ENCODE data around the gene LGALS7.

The LGALS7 gene

DNA sequence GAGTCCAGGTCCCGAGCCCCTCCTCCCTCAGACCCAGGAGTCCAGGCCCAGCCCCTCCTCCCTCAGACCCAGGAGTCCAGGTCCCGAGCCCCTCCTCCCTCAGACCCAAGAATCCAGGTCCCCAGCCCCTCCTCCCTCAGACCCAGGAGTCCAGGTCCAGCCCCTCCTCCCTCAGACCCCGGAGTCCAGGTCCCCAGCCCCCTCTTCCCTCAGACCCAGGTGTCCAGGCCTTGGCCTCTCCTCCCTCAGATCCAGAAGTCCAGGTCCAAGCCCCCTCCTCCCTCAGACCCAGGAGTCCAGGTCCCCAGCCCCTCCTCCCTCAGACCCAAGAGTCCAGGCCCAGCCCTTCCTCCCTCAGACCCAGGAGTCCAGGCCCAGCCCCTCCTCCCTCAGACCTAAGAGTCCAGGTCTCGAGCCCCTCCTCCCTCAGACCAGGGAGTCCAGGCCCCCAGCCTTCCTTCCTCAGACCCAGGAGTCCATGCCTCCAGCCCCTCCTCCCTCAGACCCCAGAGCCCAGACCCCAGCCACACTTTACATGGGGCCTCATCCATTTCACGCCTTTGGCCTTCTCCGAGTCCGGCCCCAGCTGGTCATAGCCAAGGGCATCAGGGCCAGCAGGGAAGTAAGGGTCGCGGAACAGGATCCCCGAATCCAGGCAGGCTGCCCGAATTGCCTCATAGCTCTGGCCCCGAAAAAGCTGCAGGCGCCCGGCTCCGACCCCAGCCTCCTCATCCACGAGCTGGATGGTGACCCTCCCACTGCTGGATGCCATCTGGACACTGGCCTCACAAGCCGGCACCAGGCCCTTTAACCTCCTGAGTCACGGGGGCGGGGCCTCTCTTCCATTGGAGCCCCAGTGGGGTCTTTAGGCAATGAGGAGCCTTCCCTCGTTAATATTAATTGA is 29.7 kb downstream of the LGALS7 start:
- DNase-seq, result no peak
- in situ Hi-C loops (cut with MboI; ENCODE audit: low pct_unique_long_range_greater_than_20kb, low sequenced_read_pairs), result no loop called here

DNA sequence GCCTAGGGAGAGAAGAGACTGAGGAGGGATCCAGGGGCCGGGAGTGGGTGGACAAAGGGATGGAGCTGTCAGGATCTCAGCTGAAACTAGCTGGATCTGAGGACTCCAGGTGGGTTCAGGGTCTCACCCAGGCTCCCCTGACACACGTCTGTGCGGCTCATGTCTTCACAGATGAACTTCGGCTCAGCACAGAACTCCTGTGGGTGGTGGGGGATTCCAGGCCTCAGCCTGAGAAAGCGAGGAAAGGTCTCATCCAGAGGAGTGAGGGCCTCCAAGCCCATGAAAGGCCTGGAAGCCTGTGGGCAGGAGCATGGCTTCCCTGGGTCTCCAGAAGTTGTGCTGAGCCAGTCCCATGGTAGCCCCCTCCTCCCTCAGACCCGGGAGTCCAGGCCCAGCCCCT is 30.4 kb downstream of the LGALS7 start:
- DNase-seq, result no peak
- in situ Hi-C loops (cut with MboI; ENCODE audit: low pct_unique_long_range_greater_than_20kb, low sequenced_read_pairs), result no loop called here

DNA sequence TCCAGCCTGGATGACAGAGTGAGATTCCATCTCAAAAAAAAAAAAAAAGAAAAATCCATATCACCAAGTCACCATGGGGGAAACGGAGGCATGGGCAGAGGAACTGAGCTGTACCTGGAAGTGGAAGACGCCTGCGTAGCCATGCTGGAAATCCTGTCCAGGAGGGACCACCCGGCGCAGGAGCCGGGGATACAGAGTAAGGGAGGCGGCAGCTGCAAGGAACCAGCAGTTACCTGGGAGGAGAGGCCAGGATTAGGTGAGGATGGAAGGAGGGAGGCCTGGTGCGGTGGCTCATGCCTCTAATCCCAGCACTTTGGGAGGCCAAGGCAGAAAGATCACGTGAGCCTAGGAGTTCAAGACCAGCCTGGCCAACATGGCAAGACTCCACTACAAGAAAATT is 31.0 kb downstream of the LGALS7 start:
- in situ Hi-C loops (cut with MboI; ENCODE audit: low pct_unique_long_range_greater_than_20kb, low sequenced_read_pairs), result no loop called here

DNA sequence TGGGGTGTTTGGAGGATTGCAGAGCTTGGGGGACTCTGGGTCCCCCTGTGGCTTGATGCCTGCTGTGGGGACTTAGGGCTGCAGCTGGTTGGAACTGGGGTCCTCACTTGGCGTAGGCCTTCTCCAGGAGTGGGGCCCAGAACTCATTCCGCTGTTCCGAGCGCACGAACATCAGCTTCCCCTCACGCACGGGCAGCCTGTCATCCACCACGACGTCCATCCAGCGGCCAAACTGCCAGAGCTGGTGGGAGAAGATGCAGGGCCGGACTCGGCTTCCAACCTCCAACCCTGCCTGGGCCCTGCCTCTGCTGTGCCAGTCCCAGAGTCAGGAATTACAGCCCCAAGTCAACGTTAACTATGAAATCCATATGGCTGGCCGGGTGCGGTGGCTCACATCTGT is 31.6 kb downstream of the LGALS7 start:
- DNase-seq, result no peak

More for the DNA sequence above, 31.0 kb downstream of the LGALS7 start:
- DNase-seq, result no peak

DNA sequence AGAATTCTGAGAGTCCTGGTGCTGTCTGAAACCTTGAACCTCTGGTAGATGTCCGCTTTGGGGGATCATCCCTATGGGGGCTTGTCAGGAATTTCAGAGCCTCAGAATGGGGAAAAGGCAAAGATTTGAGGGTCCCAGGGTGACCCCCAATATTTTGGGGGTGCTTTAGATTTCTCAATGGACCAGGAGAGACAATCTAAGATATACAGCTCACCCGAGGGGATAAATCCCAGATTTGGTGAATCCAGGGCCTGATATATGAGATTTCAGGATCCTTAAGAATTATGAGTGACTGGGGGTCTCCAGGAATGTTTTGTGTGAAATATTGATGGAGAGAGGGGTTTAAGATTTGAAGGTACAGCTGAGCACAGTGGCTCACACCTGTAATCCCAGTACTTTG is 32.4 kb downstream of the LGALS7 start:
- in situ Hi-C loops (cut with MboI; ENCODE audit: low pct_unique_long_range_greater_than_20kb, low sequenced_read_pairs), result no loop called here
- DNase-seq, result no peak

More for the DNA sequence above, 31.6 kb downstream of the LGALS7 start:
- in situ Hi-C loops (cut with MboI; ENCODE audit: low pct_unique_long_range_greater_than_20kb, low sequenced_read_pairs), result no loop called here

DNA sequence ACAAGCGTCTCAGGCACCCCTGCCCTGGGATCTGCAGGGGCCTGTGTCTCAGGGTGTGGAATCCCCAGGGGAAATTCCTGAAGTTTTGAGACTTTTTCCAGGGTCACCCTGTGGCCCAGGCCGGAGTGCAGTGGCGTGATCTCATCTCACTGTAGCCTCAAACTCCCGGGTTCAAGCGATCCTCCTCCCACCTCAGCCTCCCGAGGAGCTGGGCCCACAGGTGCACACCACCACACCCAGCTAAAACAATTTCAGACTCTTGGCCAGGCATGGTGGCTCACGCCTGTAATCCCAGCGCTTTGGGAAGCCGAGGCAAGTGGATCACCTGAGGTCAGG is 33.1 kb downstream of the LGALS7 start:
- no peak for DNase-seq
- in situ Hi-C loops (cut with MboI; ENCODE audit: low pct_unique_long_range_greater_than_20kb, low sequenced_read_pairs), result no loop called here

DNA sequence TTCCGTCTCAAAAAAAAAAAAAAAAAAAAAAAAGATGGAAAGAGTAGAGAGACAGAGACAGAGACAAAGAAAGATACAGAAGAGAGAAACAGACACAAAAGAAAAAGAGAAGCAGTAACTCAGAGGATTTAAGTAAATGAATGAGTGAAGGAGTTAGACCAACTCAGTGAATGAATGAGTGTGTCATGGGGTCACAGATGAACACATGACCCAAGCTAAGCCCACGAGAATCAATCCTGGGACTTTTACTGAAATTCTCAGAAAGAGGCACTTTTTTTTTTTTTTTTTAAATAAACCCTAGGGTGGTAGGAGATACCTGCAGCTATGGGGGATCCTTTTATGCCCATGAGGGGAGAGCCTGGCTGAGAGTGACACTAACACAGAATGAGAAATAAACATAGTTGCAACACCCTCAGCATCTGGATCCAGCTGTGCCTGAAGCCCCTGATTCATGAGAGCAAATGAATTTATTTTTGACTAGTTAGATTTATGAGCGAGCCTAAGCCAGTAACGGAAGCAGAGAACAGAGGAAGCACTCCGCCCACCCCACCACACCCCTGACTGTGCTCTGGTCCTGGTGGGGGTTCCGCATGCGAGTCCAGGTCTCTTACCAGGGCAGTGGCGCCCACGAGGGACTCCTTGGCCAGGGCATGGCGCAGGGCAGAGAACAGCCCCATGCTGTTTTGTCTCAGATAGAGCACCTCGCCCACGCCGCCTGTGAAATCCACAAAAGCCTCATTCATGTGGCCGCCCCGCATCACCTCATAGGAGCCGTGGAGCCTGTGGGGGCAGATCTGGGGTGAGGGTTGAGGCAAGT is 33.7 kb downstream of the LGALS7 start:
- DNase-seq, result peak; percentile 63
- in situ Hi-C loops (cut with MboI; ENCODE audit: low pct_unique_long_range_greater_than_20kb, low sequenced_read_pairs), result no loop called here

DNA sequence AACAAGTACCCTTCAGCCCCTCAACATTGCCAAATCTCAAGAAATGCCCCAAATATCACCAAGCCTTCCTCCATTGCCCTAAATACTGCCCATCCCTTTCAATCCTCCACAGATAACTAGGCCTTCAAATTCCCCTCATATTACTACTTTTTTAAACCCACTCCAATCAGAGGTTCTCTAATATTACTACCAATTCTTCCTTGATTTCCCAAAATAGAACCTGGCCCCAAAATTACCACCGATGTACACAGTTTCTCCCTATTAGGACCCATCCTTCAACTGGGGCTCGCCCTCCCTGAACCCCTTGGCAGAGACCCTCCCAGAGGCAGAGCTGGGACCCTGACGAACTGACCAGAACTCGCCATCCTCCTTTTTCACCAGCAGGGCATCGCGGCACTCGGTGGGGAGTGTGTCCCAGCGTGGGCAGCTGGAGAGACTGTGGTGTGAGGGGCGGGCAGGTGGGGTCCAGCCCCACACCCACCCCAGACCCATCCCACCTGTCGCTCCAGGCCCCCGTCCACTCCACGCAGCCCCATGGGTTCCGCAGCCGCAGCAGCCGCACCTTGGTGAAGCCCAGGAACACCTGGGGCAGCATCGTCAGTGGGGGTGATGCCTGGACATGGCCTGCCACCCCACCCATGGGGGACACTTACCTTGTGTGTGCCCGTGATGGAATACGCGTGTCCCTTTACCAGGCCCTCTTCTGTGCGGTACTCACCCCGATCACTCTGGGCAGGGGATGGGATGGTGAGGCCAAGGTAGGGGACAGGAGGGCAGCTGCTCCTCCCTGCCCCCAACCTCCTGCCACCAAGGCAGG is 35.2 kb downstream of the LGALS7 start:
- in situ Hi-C loops (cut with MboI; ENCODE audit: low pct_unique_long_range_greater_than_20kb, low sequenced_read_pairs), result no loop called here
- no peak for DNase-seq

DNA sequence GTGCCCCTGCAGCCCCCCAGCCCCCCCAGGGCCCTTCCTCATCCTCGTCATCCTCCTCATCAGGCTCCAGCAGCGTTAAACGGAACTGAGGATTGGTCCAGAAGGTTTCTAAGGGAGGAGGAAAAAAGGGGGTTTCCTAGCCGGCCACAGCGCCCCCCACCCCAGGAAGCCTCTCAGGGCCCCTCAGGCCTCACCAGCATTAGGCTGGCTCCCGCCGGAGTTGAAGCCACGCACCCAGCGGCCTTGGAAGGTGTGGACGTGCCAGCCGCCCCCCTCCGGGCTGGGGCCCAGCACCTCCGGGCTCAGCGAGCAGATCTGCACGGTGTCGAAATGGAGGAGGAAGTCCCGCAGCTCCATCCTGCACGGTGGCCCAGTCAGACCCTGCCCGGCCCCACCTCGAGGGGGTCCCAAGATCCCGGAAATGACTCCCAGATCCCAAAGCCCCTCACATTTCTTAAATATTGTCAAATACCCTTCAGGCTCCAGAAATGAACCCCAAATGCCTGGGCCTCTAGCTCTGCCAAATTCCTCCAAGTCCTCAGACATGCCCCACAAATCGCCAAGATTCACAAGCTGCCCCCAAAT is 35.9 kb downstream of the LGALS7 start:
- in situ Hi-C loops (cut with MboI; ENCODE audit: low pct_unique_long_range_greater_than_20kb, low sequenced_read_pairs), result no loop called here
- no peak for DNase-seq

DNA sequence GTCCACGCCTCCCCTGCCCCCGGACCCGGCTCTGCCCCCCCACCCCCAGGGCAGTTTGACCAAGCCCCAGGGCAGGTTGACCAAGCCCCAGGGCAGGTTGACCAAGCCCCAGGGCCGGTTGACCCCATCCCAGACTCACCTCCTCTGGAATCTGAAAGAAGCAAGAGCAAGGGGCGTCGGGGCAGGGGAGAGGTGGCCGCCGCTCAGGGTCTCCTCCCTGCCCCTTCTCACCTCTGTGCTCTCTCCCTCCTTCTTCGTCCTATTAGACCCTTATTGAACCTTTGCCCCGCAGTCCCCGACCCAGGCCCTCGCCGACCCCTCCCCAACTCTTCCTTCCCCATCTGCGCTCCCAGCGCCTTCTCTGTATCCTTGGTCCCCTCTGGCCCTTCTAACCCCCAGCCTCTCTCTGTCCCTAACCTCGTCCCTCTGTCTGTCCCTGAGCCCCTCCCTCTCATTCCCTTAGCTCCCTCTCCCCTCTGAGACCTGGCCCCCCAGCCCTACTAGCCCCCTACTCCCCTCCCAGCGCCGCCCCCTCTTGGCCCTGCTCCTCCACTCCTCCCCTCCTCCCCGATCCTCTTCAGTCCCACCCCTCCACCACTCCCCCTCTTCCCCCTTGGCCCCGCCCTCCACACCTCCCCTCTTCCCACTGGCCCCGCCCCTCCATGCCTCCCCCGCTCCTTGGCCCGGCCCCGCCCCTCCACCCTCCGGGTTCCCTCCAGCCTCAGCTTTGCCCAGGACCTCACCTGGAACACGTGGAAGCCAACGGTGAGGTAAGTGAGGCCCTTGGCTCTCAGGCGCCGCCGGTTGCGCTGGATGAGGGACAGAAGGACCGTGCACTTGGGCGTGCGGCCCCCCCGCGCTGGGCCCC is 36.7 kb downstream of the LGALS7 start:
- in situ Hi-C loops (cut with MboI; ENCODE audit: low pct_unique_long_range_greater_than_20kb, low sequenced_read_pairs), result no loop called here
- no peak for DNase-seq

DNA sequence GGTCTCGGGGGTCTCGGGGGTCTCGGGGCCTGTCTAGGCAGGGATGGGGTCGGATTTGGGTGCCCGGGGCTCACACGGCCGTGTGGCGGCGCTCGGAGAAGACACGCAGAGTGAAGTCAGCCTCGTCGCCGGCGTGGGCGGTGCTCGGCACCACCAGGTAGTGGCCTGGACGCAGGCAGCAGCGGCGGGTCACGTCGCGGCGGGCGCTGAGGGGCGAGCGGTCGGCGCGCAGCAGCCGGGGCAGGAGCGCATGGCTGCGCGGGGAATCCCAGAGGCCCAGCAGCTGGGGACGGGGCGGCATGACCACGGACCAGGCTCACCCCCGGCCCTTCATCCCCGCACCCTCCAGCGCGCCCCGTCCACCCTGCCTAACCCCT is 37.3 kb downstream of the LGALS7 start:
- in situ Hi-C loops (cut with MboI; ENCODE audit: low pct_unique_long_range_greater_than_20kb, low sequenced_read_pairs), result no loop called here
- no peak for DNase-seq

DNA sequence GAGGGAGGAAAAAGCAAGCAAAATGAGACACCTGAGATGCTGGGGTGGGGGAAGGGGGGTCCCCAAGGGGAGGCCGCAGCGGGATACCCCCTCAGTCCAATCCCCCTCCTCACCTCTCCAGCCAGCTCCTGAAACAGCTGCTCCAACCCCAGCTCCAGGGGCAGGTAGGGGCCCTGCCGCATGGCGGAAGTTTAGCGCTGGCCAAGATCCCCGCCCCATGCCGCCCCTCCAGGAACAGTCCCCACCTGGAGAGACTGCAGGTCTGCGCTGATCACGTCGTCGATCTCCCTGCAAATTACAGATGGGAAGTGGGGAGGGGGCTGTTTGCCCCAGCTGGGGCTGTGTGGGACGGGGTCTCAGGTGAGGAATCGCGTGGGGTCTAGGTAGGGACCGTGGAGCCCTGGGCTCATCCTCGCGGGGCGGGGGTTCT is 38.0 kb downstream of the LGALS7 start:
- no peak for DNase-seq
- in situ Hi-C loops (cut with MboI; ENCODE audit: low pct_unique_long_range_greater_than_20kb, low sequenced_read_pairs), result no loop called here

DNA sequence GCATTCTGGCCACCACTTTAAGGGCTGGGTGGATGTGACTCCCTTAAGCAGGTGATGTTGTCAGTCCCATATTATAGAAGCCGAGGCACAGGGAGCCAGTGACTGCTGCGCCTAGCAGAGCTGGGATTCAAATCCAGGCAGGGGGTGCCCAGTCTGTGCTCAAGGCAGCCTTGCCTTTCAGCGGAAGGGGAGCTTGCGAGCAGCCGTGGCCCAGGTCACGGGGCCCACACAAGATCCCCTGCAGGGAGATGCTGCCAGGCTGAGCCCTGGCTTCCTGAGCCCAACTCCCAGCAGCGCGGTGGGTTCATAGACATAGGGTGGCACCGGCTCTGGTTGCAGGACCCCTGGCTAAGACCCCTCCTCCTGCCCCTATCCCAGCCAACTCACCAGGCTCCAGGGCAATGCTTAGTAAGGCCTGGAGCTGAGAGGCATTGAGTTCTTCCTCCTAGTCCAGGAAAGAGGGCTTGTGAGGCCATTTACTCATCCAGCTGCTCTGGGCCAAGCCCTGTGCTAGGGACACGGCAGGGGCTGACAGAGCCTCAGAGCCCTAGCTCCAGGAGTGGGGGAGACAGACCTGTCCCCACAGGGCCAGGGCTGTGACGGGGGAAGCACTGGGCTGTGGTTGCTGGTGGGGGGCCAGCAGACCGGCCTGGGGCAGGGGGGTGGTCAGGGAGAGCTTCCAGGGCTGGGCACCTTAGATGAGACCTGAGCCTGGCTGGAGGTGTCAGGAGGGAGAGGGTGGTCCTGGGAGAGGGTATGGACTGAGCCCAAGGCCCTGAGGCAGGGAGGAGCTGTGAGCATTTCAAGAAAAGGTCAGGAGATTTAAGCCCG is 38.7 kb downstream of the LGALS7 start:
- peak; percentile 61 for DNase-seq
- in situ Hi-C loops (cut with MboI; ENCODE audit: low pct_unique_long_range_greater_than_20kb, low sequenced_read_pairs), result no loop called here

DNA sequence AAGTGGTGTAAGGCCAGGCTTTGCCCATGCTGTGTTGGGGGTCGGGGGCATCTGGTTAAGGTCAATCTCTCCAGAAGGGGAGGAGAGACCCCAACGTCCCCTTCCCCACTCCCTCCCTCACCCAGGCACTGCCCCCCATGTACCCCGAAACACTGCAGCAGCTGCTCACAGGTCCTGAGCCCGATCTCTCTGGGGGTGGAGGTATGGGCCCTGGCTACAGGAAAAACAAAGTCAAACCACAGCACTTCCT is 39.2 kb downstream of the LGALS7 start:
- in situ Hi-C loops (cut with MboI; ENCODE audit: low pct_unique_long_range_greater_than_20kb, low sequenced_read_pairs), result no loop called here
- DNase-seq, result no peak

DNA sequence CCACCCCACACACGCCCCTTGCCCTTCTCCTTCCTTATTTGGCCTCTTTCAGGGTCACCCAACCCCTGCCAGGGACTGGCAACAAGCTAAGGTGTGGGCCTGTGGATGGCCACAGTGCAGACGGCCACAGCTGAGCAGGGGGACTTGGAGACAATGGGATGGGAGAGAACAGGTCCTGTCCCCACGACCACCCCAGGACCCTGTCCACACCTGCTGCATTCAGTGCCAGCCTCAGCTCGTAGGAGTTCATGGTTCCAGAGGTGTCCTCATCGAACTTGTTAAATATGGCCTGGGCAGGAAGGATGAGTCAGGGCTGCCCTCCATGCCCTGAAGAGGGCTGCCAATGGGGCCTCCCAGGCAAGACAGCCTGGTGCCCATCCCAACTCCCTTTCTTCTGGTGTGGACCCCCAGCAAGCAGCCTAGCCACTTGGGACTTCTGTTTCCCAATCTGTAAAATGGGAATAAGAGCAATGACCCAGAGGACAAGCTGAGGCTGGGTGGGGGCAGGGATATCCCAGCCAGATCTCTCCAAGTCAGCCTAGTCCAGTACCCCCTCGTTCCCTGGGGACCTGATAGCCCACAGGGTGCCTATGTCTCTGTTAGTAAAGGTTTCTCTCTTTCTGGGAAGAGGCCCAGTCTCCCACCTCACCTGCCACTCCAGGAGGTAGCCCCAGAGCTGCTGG is 39.7 kb downstream of the LGALS7 start:
- DNase-seq, result no peak
- in situ Hi-C loops (cut with MboI; ENCODE audit: low pct_unique_long_range_greater_than_20kb, low sequenced_read_pairs), result no loop called here

DNA sequence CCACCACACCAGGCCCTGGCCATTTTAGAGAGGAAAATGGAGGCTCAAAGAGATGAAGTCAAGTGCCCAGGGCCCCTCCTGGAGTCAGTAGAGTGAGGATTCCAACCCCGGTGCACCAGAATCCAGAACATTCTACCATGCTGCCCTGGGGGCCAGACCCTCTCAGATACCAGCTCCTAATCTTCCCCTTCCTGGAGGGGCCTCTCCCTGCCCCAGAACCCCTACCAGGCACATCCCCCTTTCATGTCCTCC is 40.1 kb downstream of the LGALS7 start:
- in situ Hi-C loops (cut with MboI; ENCODE audit: low pct_unique_long_range_greater_than_20kb, low sequenced_read_pairs), result no loop called here
- no peak for DNase-seq

DNA sequence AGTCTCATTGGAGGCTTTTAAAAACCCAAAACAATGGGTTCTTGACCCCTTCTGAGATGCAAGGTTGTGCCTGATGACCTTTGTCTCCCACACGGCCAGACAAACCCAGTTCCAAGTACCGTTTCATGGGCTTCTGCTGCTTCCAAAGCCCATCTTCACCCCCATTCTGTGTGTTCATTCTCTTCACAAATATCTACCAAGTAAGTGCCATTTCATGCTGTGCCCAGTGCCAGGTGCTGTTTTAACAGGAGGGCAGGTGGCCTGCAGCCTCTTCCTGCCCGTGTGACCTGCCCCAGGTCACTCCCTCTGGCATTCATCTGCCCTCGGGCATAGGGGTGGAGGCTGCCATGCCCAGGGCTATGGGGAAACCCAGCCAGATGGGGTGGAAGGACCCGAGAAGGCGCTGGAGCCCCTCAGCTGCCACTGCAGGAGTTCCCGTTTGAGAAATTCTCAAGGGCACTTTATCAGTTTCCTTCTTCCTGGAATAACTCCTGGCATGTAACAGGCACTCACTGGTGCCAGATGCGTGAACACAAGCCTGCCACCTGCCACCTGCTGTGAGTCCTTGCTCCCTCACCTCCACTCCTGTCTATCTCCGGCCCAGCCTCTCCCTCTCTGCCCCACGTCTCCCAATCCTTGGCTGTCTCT is 41.5 kb downstream of the LGALS7 start:
- DNase-seq, result no peak

More for the DNA sequence above, 41.5 kb downstream of the LGALS7 start:
- in situ Hi-C loops (cut with MboI; ENCODE audit: low pct_unique_long_range_greater_than_20kb, low sequenced_read_pairs), result no loop called here
